ENCODE data around the gene CLK4. TPM values are rescaled to one million over a fixed set of nuclear protein-coding genes. Genes with fewer than 3 reads are reported as not detected.

Gene CLK4
- total and polyA plus RNA-seq, 2 of the 8 experiments (the other 6 are each of a cell fraction or from before 2014, with no cell fraction given): 8.1 to 12.6 TPM

DNA sequence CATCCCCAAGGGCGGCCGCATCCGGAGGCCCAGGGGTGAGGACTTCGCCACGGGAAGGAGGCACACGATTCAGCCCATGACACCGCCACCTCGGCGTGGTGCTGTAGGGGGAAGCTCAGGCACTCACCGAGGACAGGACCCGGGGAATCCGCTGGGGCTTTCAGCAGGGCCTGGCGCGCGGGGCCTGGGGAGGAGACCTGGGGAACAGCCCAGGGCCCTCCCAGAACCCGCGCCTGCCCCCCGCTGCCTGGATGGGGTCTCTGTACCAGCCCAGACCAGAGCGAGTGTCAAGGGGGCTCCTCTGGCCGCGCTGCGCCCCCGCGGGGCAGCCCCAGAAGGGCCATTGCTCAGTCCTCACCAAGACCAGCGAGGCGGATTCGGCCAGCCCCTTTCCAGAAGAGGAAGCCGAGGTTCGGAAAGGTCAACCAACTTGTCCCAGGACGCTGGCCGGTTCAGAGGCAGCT, 49.4 kb downstream of the CLK4 start:
- Histone ChIP-seq H2AK5ac (ENCODE audit: low read depth, low read length) (no peak overlapping the region), H4K5ac (ENCODE audit: insufficient read length, low read depth, low read length) (no peak overlapping the region), H3K79me1 (ENCODE audit: low read depth, low read length) (no peaks in the 10 kb centered on the region), H3K18ac (ENCODE audit: extremely low read depth, low read length) (peak overlapping the region; percentile 78), H3K14ac (ENCODE audit: insufficient read length) (no peak overlapping the region), H2BK20ac (ENCODE audit: low read length) (no peak overlapping the region), H3K4me1 (replicated peaks in 1 of 4; ENCODE audit: control insufficient read depth in 3 of 4, insufficient read depth in 4 of 4, low read length in 3 of 4) (peaks cover 0 to 11% (median 4%) of the 10 kb centered on the region in 4 experiments; a peak in 4 of 7 replicates), H3K56ac (replicated peaks; ENCODE audit: insufficient read length, low read depth, low read length) (peak overlapping the region; percentile 70), H3K23me2 (ENCODE audit: low read depth, low read length) (peaks cover 7% of the 10 kb centered on the region; the same call in 1 of the 2 replicates), H2BK12ac (ENCODE audit: low read depth, low read length) (no peak overlapping the region), H4K91ac (replicated peaks; ENCODE audit: insufficient read length, low read length) (peak overlapping the region; percentile 98), H4K8ac (ENCODE audit: extremely low read depth, insufficient read depth, low read length) (peak overlapping the region; percentile 35; the same call in 1 of the 2 replicates), H3K27ac (ENCODE audit: low read depth, low read length) (no peak overlapping the region), H3K9ac (replicated peaks in 1 of 4; ENCODE audit: extremely low read depth in 1 of 4, low read depth in 3 of 4, low read length in 3 of 4) (peak overlapping the region in 2 of 4 experiments; percentile 29 to 53; a peak in 3 of 7 replicates), H2BK15ac (ENCODE audit: low read length) (peak overlapping the region; percentile 72; the same call in 1 of the 2 replicates), H3K4ac (replicated peaks; ENCODE audit: insufficient read length, low read depth, low read length) (no peak overlapping the region), H2BK120ac (replicated peaks; ENCODE audit: low read depth, low read length) (no peak overlapping the region), H3K9me3 (ENCODE audit: insufficient read depth in 2 of 2, low read depth in 1 of 2, low read length in 1 of 2) (peaks cover 4 to 5% of the 10 kb centered on the region in 2 experiments; a peak in 1 of 4 replicates), H2AFZ (ENCODE audit: low read length) (peak overlapping the region; percentile 85; the same call in 1 of the 2 replicates), H2BK5ac (ENCODE audit: low read depth, low read length) (peak overlapping the region; percentile 24; the same call in 1 of the 2 replicates), H3K23ac (ENCODE audit: insufficient read length) (no peak overlapping the region), H3K36me3 (ENCODE audit: control insufficient read depth in 2 of 4, insufficient read depth in 4 of 4, low read length in 3 of 4) (no peaks in the 10 kb centered on the region), H3K4me3 (ENCODE audit: extremely low read depth in 1 of 4, insufficient read depth in 2 of 4, low read depth in 3 of 4, low read length in 4 of 4) (peak overlapping the region; percentile 57 to 74 (median 62)), H4K20me1 (replicated peaks in 1 of 2; ENCODE audit: control insufficient read depth in 1 of 2, insufficient read depth in 2 of 2, low read length in 2 of 2) (peaks cover 0 to 5% of the 10 kb centered on the region in 2 experiments), H3K79me2 (ENCODE audit: control insufficient read depth in 1 of 2, insufficient read depth in 2 of 2, low read length in 2 of 2) (no peaks in the 10 kb centered on the region), H3K4me2 (ENCODE audit: insufficient read depth in 1 of 2, low read depth in 2 of 2, low read length in 2 of 2) (peak overlapping the region; percentile 90 to 97), H3K27me3 (replicated peaks in 1 of 4; ENCODE audit: control insufficient read depth in 3 of 4, extremely low read depth in 1 of 4, insufficient read depth in 3 of 4, low read length in 3 of 4) (peaks cover 0 to 17% (median 11%) of the 10 kb centered on the region in 4 experiments; a peak in 6 of 7 replicates)
- POLR2A ChIA-PET (ENCODE audit: partially characterized antibody): interaction anchor here (0.6 to 2.6 kb wide), 4 partner anchors 11 to 114 kb away, joined by 4 to 11 read pairs (median 5); partner anchors contain the start of gene COL23A1
- peak in 1 of 2 experiments; percentile 80 for DNase-seq (ENCODE audit: low read depth in 1 of 2, low spot score in 2 of 2)
- CTCF ChIA-PET (ENCODE audit: partially characterized antibody): interaction anchor here (0.6 to 1.4 kb wide), 6 partner anchors 8 to 116 kb away, joined by 3 to 6 read pairs (median 3); no protein-coding TSS in a partner anchor
- 22% methylated on average over 30 of the region's 31 CpGs; no CpG with 5 or more reads in 1 of the 2 experiments for WGBS, 2 experiments (ENCODE audit: extremely low coverage in 1 of 2, insufficient coverage in 1 of 2, insufficient read length in 1 of 2, insufficient replicate concordance in 2 of 2, low coverage in 1 of 2, low lambda C conversion rate in 2 of 2, missing lambda C conversion rate in 1 of 2)
- FAIRE-seq: no peak
- TF ChIP-seq RNF2 (IDR thresholded peaks at IDR 0.05; ENCODE audit: borderline replicate concordance, low read depth, low read length, missing control alignments, poor library complexity, severe bottlenecking) (peak; percentile 32), MAX (IDR thresholded peaks at IDR 0.05) (0 out of 2 replicates have a peak, but pooled peaks have one; percentile 47), TAF1 (IDR thresholded peaks at IDR 0.05; ENCODE audit: low read depth, low read length) (peak; percentile 18; the same call in 1 of the 2 replicates), RBBP5 (IDR thresholded peaks at IDR 0.05; ENCODE audit: borderline replicate concordance, low read depth, low read length) (0 out of 2 replicates have a peak, but pooled peaks have one; percentile 7), RXRA (IDR thresholded peaks at IDR 0.05; ENCODE audit: insufficient read depth, low read depth, low read length) (no peak)
- TF ChIP-seq, protein P1, sequence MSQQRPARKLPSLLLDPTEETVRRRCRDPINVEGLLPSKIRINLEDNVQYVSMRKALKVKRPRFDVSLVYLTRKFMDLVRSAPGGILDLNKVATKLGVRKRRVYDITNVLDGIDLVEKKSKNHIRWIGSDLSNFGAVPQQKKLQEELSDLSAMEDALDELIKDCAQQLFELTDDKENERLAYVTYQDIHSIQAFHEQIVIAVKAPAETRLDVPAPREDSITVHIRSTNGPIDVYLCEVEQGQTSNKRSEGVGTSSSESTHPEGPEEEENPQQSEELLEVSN (IDR thresholded peaks at IDR 0.05): peak; percentile 55; the same call in 1 of the 2 replicates
- TF ChIP-seq, protein P2, sequence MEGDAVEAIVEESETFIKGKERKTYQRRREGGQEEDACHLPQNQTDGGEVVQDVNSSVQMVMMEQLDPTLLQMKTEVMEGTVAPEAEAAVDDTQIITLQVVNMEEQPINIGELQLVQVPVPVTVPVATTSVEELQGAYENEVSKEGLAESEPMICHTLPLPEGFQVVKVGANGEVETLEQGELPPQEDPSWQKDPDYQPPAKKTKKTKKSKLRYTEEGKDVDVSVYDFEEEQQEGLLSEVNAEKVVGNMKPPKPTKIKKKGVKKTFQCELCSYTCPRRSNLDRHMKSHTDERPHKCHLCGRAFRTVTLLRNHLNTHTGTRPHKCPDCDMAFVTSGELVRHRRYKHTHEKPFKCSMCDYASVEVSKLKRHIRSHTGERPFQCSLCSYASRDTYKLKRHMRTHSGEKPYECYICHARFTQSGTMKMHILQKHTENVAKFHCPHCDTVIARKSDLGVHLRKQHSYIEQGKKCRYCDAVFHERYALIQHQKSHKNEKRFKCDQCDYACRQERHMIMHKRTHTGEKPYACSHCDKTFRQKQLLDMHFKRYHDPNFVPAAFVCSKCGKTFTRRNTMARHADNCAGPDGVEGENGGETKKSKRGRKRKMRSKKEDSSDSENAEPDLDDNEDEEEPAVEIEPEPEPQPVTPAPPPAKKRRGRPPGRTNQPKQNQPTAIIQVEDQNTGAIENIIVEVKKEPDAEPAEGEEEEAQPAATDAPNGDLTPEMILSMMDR (IDR thresholded peaks at IDR 0.05; ENCODE audit: control extremely low read depth in 1 of 3, insufficient read depth in 1 of 3, low read depth in 1 of 3, low read length in 3 of 3): peak in 2 of 3 experiments; percentile 7 to 16; a peak in 2 of 4 replicates

Measured in H1 (cell line).